NB4 (cell line): ENCODE results near the gene ZNF689.

ENCODE experiments used
- DNase-seq: peaks from one replicate; pipeline ENCODE4 v3.0.0; 2010; ENCODE audit warnings: low read depth
- H3K4me3 ChIP-seq: one replicate; pipeline ENCODE4 v1.5.1; 2011; ENCODE audit warnings: mild to moderate bottlenecking, low read depth, low read length, moderate library complexity
- CTCF ChIP-seq: IDR thresholded peaks from one replicate; pipeline ENCODE4 v1.5.1; 2012; ENCODE audit warnings: low read depth, low read length
- MAX ChIP-seq: IDR thresholded peaks from 2 replicates; pipeline ENCODE4 v1.6.1; 2011; ENCODE audit warnings: low read depth, low read length
- MYC ChIP-seq: IDR thresholded peaks from 2 replicates; pipeline ENCODE4 v1.6.1; 2011; ENCODE audit warnings: low read depth, low read length
- POLR2A ChIP-seq: IDR thresholded peaks from 2 replicates; pipeline ENCODE4 v1.6.1; 2011; ENCODE audit warnings: mild to moderate bottlenecking; ENCODE audit not compliant: insufficient read length; ENCODE audit errors: extremely low read depth

ZNF689 gene

GRCh38 chr16:30557957-30558788 is 52.0 kb downstream of the ZNF689 start, which contains the start of gene ZNF764:
TSS of gene ZNF764 (minus strand) at chr16:30558374. CDS start at chr16:30558182, 192 bp downstream.
- peak within 1 kb of the TSS; percentile 76 for H3K4me3 ChIP-seq
- peak; percentile 98 for DNase-seq
- TF ChIP-seq MAX: peak; percentile 61
- TF ChIP-seq POLR2A: peak; percentile 69
- TF ChIP-seq MYC: peak; percentile 74; the same call in 1 of the 2 replicates
- no peak for TF ChIP-seq CTCF

- DNase-seq: no peak
- TF ChIP-seq MAX (peak; percentile 6; the same call in 1 of the 2 replicates), CTCF (no peak)
- H3K4me3 ChIP-seq: peak overlapping the region; percentile 76
Measured at GRCh38 chr16:30557707-30557956, 52.6 kb downstream of the ZNF689 start.

- H3K4me3 ChIP-seq: no peak overlapping the region
- TF ChIP-seq CTCF (no peak), MAX (no peak), POLR2A (no peak), MYC (no peak)
- no peak for DNase-seq
Measured at GRCh38 chr16:30556125-30556473, 54.1 kb downstream of the ZNF689 start.

- TF ChIP-seq MAX: no peak
- TF ChIP-seq MYC: no peak
- no peak for TF ChIP-seq CTCF
- TF ChIP-seq POLR2A: no peak
- no peak for DNase-seq
- H3K4me3 ChIP-seq: no peak overlapping the region
Measured at GRCh38 chr16:30555315-30556124, 54.7 kb downstream of the ZNF689 start.

- TF ChIP-seq MAX: no peak
- TF ChIP-seq MYC: no peak
- TF ChIP-seq POLR2A: no peak
- no peak for TF ChIP-seq CTCF
Measured at GRCh38 chr16:30554557-30555314, 55.5 kb downstream of the ZNF689 start.

More at GRCh38 chr16:30554557-30555314, 55.5 kb downstream of the ZNF689 start:
- no peak for DNase-seq
- no peak overlapping the region for H3K4me3 ChIP-seq
